Activated CD4-positive, alpha-beta T cell treated with anti-CD3 and anti-CD28 coated beads, Interleukin-2, amount 50 U/mL, for 24 hours (primary cell): ENCODE measurements around the gene ANO7.

Experiments
- DNase-seq, 2 donors: peaks; one replicate each; pipeline ENCODE4 v3.0.0-alpha.2; 2020; ENCODE audit warnings: low read depth in 1 of 2, low spot score in 1 of 2

The ANO7 gene, protein sequence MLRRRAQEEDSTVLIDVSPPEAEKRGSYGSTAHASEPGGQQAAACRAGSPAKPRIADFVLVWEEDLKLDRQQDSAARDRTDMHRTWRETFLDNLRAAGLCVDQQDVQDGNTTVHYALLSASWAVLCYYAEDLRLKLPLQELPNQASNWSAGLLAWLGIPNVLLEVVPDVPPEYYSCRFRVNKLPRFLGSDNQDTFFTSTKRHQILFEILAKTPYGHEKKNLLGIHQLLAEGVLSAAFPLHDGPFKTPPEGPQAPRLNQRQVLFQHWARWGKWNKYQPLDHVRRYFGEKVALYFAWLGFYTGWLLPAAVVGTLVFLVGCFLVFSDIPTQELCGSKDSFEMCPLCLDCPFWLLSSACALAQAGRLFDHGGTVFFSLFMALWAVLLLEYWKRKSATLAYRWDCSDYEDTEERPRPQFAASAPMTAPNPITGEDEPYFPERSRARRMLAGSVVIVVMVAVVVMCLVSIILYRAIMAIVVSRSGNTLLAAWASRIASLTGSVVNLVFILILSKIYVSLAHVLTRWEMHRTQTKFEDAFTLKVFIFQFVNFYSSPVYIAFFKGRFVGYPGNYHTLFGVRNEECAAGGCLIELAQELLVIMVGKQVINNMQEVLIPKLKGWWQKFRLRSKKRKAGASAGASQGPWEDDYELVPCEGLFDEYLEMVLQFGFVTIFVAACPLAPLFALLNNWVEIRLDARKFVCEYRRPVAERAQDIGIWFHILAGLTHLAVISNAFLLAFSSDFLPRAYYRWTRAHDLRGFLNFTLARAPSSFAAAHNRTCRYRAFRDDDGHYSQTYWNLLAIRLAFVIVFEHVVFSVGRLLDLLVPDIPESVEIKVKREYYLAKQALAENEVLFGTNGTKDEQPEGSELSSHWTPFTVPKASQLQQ

DNA sequence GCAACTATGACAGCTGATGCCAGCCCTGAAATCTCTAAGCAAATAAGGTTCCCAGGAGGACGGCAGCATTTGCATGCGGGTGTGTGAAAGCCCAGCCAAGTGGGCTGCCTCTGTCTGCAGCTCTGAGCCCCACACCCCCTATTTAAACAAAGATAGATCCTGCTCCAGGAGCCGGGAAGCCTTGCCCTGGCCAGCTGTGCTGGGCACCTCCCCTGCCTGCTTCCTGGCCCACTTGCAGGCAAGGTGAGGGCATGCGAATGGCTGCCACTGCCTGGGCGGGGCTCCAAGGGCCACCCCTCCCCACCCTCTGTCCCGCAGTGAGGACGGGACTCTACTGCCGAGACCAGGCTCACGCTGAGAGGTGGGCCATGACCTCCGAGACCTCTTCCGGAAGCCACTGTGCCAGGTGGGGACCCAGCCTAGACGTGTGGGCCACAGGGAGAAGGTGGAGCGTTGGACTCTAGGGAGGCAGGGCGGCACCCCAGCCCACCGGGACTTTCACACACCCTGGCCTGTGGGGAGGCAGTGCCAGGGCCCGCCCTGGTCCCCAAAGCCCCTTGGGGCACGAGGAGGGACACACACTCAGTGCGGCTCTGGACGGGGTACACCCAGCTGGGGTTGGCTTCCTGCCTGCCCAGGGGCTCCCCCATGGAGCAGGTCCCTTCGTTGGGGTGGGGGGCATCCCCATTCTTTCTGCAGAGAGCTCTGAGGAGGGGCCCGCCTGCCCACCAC is at the start of gene ANO7:
TSS of gene ANO7 (plus strand) at position 317 of the 732 bp plus-strand sequence. CDS start 1,387 bp downstream, outside the sequence.
- DNase-seq: no peak

DNA sequence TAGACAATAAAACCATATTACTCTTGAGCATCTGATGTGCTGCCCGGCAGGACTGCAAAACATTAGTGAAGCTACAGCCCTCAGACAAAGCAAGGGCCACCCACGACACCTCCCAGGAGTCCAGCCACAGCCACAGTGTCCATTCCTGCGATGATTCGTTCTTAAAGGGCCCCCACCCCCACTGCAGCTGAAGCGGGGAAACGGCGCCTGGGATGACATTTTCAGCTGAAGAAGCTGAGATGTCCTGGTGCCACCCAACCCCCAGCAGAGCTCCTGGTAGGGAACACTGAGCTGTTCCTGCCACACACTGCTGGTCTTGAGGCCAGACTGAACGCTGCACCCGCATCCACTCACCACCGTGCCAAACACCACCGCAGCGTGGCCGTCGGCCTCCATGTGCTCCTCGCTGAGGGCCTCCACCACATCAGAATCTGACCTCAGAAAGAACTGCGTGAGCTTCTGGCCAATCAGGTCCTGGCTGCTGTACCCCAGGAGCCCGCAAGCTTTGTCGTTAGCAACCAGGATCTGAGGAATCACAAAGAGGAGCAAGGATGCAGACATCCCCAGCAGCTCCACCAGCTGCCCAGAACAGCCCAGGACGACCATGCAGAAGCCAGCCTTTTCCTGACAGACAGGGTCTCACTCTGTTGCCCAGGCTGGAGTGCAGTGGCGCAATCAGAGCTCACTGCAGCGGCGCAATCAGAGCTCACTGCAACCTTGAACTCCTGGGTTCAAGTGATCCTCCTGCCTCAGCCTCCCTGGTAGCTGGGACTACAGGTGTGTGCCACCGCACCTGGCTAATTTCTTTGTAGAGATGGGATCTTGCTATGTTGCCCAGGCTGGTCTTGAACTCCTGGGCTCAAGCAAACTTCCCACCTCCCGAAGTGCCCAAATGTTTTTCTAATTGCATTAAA is 48.7 kb upstream of the ANO7 start:
- DNase-seq: no peak

DNA sequence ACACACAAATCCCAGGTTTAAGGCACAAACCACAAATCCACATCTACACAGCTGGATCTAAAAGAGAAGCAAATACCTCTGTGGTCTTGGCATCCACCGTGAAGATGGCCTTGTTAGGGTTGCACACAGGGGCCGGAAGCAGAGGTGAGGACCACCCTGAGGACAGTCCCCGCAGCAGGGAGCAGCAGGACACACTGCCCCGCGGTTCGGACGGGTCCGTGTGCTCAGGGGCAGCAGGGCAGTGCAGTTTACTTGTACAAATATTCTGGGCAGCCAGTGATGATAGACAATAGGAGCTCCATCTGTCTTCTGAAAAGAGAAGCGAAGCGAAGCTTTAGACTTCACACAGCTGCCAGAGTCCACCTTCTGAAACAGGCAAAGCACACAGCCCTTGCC is 48.0 kb upstream of the ANO7 start:
- no peak for DNase-seq

DNA sequence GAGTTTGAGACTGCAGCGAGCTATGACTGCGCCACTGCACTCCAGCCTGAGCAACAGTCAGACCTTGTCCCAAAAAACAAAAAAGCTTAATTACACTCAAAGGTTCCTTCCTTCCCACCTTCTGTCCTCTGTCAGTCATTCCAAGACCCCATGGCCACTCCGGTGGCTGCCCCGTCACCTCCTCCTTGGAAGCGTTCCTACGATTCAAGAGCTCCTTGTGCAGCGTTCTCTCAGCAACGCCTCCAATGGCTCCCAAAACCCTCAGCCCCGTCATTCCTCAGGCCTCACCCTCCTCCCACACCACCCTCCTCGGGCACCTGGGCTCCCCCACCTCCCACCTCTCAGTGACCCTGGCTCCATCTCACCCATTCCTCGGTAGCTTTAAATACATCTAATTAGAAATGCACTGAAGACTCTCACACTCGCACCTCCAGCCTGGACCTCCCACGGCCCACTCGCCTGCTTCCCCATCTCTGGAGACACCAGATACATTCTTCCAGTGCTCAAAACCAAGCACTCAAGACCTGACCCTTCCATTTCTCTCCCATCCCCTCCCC is 47.2 kb upstream of the ANO7 start:
- no peak for DNase-seq

DNA sequence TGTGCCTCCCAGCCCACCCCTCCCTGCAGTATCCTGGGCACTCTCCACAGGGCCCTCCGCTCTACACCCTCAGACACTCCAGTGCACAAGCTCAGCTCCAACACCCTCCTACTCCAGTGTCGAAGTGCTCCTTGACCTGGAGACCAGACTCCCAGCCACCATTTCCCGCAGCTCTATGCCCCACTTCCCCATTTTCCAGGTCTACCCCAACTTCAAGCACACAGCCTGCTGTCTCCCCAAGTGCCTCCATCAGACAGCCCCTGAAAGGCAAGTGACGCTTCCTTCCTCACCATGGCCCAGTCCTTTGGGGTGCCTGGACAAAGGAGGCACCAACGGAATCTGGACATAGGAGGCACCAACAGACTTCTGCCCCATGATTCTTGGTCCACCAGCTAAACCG is 46.4 kb upstream of the ANO7 start:
- DNase-seq: no peak

DNA sequence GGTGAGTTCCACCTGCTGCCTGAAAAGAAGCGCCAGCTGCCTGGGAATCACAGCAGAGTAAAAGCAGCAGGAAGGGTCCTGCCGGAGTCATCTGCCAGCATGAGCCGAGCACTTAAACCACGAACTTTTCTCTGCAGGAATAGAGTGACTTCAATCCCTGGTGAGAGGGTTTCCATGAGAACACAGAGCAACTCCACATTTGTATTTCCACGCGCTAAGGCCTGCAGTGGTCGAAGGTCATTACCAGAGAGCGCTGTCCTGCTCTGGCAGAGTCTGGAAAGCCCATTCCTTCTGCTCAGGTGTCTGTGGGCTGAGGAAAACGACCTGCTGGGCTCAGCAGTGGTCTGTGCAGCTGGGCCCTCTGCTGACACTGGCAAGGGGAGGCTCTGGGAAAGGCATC is 45.9 kb upstream of the ANO7 start:
- no peak for DNase-seq

DNA sequence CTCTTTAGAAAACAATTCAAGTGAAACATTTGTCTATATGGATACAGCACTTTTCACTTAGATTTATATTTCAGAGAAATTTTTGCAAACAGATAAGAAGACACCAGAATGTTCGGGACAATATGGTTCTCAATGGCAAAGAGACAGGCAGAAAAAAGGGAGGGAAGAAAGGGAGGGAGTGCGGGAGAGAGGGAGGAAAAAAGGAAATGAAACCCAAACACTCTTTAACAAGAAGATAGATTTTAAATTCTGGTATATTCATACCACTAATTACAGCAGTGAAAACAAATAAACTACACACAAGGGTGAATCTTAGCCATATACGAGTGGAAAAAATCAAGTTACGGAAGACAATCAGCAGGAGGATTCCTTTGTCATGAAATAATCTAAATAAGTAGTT is 42.2 kb upstream of the ANO7 start:
- no peak for DNase-seq

DNA sequence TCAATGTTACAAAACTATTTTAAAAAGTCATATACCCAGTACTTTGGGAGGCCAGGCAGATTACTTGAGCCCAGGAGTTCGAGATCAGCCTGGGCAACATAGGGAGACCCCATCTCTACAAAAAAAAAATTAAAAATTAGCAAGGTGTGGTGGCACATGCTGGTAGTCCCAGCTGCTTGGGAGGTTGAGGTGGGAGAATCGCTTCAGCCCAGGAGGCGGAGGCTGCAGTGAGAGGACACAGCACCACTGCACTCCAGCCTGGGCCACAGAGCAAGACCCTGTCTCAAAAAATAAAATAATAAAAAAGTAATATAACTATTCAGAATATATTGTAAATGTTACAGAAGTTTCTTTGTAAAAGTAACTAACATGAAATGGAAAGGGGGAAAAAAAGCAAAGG is 41.1 kb upstream of the ANO7 start:
- no peak for DNase-seq

DNA sequence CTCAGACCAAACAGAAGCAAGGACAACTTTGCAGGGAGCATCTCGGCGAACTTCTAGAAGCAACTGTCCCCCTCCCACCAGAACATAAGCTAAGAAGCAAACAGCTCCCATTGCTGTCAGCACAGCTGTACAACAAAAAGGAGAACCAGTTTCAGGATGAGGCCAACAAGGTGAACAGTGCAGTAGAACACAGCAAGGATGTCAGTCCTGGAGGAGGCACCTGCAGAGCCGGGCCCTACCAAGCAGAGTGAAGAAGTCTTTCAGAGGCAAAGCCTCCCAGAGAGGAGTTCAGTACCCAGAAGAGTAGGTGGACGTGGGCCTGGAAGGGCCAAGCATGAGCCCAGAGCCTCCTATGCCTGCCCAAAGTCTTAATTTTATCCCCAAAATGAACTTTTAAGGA is 40.2 kb upstream of the ANO7 start:
- no peak for DNase-seq

DNA sequence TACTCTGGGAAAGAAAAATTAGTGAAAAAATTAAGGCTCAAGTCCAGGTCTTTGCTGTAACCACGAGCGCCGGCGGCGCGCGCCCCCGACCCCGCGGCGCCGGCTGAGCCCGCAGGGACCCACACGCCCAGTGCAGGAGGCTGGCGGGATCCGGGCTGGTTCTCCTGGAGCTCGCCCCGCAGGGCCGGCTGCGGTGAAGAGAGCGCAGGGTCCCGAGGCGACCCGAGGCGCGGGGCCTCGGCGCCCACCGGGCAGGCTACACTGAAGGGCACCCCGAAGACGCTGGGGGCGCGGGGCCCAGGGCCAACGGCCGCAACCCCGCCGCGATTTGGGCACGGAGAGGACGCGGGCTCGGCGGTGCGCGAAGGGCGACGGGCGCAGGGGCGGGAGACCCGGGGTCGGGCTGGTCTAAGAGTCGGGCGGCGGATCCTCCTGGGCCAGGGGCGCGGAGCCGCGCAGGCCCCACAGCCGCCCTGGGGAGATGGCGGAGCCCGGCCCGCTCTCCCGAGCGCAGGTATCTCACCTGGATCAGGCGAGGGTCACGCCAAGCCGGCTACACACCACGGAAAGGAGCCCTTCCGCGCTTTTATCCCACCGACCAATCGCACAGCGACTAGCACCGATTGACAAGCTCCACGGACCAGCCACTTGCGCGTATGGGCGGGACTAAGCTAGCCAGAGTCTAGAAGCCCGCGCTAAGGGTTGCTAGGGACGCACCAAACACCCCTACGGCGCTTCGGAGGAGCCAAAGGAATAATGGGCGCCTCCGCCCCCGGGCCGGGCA is 39.4 kb upstream of the ANO7 start, which contains the start of gene PASK:
TSS of gene PASK (minus strand) at position 582 of the 784 bp plus-strand sequence. CDS start 6,440 bp downstream, outside the sequence.
- peak; percentile 74 to 92 for DNase-seq

DNA sequence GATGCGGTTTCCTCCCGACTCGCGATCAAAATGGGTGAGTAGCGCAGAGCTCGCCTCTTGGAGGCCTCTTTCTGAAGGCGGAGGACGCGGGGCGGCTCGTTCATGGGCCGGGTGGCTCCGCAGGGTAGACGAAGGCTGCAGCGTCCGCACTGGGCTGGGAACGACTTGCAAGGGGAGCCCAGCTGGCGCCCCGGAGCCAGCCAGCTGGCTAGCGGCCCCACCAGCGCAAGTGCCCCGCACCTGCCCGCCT is 38.9 kb upstream of the ANO7 start:
- no peak for DNase-seq

DNA sequence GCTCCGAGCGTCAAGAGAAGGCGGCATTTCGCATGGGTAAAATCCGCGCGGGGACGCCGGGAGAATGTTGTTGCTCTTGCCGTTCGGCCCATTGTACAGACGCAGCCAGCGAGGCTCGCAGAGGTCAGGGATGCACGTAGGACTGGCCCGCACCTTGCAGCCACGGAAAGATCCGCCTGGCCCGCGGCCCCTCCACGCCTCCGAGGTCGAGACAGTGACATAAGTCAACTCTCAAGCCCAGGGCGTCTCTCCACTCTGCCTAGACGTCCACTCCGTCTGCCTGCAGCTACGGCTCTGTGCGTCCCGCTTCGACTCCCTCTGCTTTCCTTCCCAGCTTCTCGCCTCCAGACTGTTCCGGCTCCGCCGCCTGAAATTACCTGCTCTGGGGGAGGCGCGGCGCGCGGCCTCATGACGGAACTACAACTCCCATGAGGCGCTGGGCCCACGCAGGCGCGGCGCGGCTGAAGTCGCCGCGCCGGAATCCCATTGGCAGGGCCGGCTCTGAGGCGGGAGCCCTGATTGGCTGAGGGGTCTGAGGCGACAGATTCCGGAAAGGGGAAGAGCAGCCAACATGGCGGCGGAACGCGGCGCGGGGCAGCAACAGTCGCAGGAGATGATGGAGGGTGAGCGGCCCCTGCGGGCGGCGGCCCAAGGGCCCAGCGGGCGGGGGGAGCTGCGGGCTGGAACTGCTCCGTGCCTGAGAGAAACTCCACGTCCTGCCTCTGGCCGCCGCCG is 38.4 kb upstream of the ANO7 start, which contains the start of gene PPP1R7:
TSS of gene PPP1R7 (plus strand) at position 543 of the 735 bp plus-strand sequence. CDS start at position 572, 29 bp downstream.
- DNase-seq: peak; percentile 82 to 92

DNA sequence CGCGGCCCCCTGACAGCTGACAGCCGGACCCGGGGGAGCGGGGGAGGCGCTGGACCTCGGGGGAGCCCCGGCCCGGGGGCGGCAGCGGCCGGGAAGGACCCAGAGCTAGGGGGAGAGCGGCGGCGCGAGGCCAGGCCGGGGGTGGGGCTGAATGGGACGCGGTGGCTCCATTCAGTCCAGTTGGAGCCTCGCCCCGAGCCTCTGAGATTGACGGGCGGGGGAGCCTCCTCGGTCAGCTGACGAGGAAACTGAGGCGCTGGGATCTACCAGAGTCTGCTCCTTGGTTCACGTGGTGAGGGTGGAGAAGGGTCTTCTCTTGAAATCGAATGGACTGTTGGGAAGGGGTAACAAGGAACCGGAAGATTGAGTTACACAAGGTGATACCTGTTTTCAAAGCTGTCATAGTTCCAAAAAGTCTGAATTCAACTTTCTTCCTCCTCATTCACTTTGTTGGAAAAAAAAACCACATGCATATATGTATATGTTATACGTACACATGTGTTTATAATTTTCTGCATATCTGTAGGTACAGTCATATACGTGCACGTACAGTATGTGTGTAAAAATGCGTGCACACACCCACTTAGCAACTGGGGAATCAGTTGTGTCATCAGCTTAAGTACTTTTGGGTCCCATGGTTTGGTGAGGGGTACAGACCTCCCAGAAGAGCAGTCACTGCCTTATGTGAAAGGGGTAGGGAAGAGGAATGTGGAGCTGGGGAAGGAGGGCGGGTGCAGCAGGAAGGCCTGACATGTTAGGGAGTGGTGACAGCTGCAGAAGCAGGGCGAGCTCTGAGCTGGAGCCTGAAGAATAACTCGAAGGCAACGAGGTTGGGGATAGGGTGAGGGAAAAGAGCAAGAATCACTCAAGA is 37.6 kb upstream of the ANO7 start:
- DNase-seq: no peak

DNA sequence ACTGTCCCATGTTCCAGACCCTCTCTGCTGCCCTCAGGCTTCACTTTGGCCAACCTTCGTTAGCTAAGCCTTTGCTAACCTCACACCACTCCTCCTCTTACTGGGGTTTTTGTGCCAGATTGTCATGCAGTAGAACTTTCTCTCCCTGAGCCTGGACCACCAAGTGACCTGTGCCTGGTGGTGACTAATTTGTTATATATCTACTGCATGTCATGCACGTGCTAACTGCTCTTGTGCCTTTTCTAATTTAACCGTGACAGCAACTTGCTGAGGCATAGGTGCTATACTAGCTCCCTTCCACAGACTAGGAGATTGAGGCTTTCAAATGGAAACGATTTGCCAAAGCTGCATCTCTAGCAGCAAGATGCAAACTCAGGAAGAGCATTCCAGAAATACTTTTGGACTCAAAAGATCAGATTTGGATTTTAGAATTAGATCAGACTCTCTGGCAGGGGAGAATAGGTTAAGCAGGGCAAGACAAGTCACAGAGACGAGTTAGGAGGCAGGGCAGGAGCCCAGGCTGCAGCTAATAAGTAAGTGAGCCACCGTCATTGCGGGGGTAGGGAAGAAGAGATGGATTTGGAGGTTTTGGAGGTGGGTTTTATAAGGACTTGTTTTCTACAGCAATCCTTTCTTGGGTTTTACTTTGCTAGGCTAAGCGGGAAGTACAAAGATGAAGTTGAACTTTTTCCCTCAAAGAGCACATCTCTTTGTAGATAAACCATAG is 36.4 kb upstream of the ANO7 start:
- DNase-seq: no peak

DNA sequence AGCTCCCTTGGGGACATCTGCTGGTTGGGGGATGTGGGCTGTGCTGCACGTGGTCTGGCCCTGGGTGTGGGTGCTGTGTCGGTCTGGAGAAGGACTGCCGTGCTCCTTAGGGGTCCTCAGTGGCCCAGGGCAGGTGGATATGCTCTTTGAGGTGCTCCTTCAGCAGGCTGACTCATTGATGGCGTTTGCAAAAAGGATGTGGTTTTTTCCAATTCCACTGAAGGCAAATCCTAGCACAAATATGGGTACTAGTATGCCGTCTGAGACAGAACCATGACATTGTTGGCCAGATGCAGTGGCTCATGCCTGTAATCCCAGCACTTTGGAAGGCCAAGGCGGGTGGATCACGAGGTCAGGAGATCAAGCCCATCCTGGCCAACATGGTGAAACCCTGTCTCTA is 34.9 kb upstream of the ANO7 start:
- no peak for DNase-seq

DNA sequence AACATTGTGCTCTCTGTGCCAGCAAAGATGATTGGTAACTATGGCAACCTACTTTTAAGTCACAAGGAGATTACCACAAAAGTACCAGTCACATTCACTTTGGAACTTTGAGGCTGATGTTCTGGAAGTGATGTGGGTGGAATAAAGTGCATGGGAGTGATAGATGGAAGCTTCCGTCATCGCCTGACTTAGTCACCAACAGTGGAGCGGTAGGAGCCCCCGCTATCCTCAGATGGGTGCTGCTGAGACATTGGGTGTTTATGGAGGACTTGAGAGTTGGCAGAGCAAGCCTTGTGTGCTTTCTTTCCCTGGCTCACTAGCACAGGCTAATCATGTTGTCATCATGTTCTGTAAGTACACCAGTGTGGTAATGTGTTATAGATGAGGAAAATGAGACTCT is 33.6 kb upstream of the ANO7 start:
- DNase-seq: peak in 1 of 2 donors; percentile 15

DNA sequence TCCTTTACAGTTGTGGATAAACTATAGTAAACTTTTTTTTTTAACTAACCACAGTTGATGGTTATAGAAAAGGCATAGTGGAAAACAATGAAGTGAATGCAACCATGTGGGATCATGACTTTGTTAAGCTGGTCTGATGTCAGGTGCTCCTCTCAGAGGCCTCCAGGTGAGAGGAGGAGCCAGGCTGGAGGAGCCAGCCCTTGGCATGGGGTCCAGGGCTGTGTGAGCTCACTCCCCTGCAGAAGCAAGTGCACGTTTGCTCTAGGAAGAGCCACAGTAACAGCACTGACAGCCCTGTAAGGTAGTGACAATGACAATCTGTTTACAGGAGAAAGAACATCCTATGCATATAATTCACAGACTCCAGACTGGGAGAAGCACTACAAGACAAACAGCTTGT is 32.5 kb upstream of the ANO7 start:
- DNase-seq: no peak
